Smooth muscle cell (in vitro differentiated cells): ENCODE measurements around the gene PRPS1. TPM values are rescaled to one million over a fixed set of nuclear protein-coding genes. Genes with fewer than 3 reads are reported as not detected.

Experiments used
- DNase-seq: peaks from one replicate; lab custom pipeline; 2025; ENCODE audit not compliant: unreplicated experiment; lab: John Stamatoyannopoulos, UW
- H2AFZ ChIP-seq: fragments of 200-600 bp; sonication (generic); 2 replicates; pipeline ENCODE4 v1.6.0; 2016; ENCODE audit warnings: antibody characterized with exemption, low read depth, mild to moderate bottlenecking
- H3F3A ChIP-seq: fragments of 200-600 bp; sonication (generic); 2 replicates; pipeline ENCODE4 v1.6.0; 2017; ENCODE audit warnings: antibody characterized with exemption, low read depth
- H3K27ac ChIP-seq: fragments of 200-600 bp; sonication (generic); 2 replicates; pipeline ENCODE4 v1.5.1; 2016; ENCODE audit warnings: low read depth, mild to moderate bottlenecking
- H3K27me3 ChIP-seq: fragments of 200-600 bp; sonication (generic); 2 replicates; pipeline ENCODE4 v1.6.1; 2016; ENCODE audit warnings: low read depth, mild to moderate bottlenecking
- H3K36me3 ChIP-seq: fragments of 200-600 bp; sonication (generic); 2 replicates; pipeline ENCODE4 v1.5.1; 2016; ENCODE audit warnings: low read depth
- H3K4me1 ChIP-seq: fragments of 200-600 bp; sonication (generic); 2 replicates; pipeline ENCODE4 v1.5.1; 2016; ENCODE audit warnings: low read depth
- H3K4me2 ChIP-seq: fragments of 200-600 bp; sonication (generic); 2 replicates; pipeline ENCODE4 v1.6.0; 2016; ENCODE audit warnings: mild to moderate bottlenecking
- H3K4me3 ChIP-seq: fragments of 200-600 bp; sonication (generic); 2 replicates; pipeline ENCODE4 v1.5.1; 2016; ENCODE audit warnings: mild to moderate bottlenecking
- H3K79me2 ChIP-seq: fragments of 200-600 bp; sonication (generic); 2 replicates; pipeline ENCODE4 v1.6.0; 2016; ENCODE audit warnings: low read depth, mild to moderate bottlenecking
- H3K9ac ChIP-seq: fragments of 200-600 bp; sonication (generic); 2 replicates; pipeline ENCODE4 v1.6.0; 2016; ENCODE audit warnings: low read depth
- H3K9me3 ChIP-seq: fragments of 200-600 bp; sonication (generic); replicated peaks from 2 replicates; pipeline ENCODE4 v1.5.1; 2016; ENCODE audit warnings: low read depth
- H4K20me1 ChIP-seq: fragments of 200-600 bp; sonication (generic); 2 replicates; pipeline ENCODE4 v1.6.0; 2016; ENCODE audit warnings: low read depth
- WGBS: methylation state at CpG from one replicate; pipeline ENCODE4 v1.1.7; 2016; ENCODE audit warnings: low lambda C conversion rate; 5-methylcytosine and 5-hydroxymethylcytosine counted together
- polyA plus RNA-seq: library from polyadenylated mRNA; unstranded; fragments of >200 nt; fragmentation: Nextera tagmentation; extraction: Ambion mirVana; gene quantifications from 2 replicates; pipeline ENCODE4 v1.2.1, GENCODE V29; 2016
- total RNA-seq: library from RNA; depleted of rRNA; stranded (reverse); fragments of >200 nt; gene quantifications from 2 replicates; pipeline ENCODE4 v1.2.3, GENCODE V29; 2014
- TF ChIP-seq, protein P1 (sequence below): fragments of 200-600 bp; sonication (generic); IDR thresholded peaks from 2 replicates; pipeline ENCODE4 v1.5.1; 2017; ENCODE audit warnings: borderline replicate concordance, mild to moderate bottlenecking, antibody characterized with exemption; ENCODE audit not compliant: insufficient read depth, poor library complexity, severe bottlenecking

Gene PRPS1
- total and polyA plus RNA-seq, 2 experiments from 2014 or later = 51.7 to 60.5 TPM

DNA sequence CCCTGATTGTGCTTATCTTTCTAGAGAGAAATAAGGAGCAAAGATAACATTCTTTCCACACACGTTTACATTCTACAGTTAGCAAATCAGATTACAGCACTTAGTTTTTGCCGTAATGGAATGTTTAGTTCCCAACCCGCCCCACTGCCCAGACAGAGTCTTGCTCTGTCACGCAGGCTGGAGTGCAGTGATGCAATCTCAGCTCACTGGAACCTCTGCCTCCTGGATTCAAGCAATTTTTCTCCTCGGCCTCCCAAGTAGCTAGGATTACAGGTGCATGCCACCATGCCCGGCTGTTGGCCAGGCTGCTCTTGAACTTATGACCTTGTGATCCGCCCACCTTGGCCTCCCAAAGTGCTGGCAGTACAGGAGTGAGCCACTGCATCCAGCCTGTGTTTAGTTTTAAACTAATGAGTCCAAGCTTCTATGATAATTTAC lies 8.4 kb upstream of the PRPS1 start:
- H3K27ac ChIP-seq = no peak overlapping the region
- H4K20me1 ChIP-seq = no peaks in the 10 kb centered on the region
- H3K79me2 ChIP-seq = no peaks in the 10 kb centered on the region
- no peak for DNase-seq
- H3K4me3 ChIP-seq = no peak overlapping the region
- TF ChIP-seq, protein P1, sequence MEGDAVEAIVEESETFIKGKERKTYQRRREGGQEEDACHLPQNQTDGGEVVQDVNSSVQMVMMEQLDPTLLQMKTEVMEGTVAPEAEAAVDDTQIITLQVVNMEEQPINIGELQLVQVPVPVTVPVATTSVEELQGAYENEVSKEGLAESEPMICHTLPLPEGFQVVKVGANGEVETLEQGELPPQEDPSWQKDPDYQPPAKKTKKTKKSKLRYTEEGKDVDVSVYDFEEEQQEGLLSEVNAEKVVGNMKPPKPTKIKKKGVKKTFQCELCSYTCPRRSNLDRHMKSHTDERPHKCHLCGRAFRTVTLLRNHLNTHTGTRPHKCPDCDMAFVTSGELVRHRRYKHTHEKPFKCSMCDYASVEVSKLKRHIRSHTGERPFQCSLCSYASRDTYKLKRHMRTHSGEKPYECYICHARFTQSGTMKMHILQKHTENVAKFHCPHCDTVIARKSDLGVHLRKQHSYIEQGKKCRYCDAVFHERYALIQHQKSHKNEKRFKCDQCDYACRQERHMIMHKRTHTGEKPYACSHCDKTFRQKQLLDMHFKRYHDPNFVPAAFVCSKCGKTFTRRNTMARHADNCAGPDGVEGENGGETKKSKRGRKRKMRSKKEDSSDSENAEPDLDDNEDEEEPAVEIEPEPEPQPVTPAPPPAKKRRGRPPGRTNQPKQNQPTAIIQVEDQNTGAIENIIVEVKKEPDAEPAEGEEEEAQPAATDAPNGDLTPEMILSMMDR = no peak
- no peaks in the 10 kb centered on the region for H3K4me1 ChIP-seq
- no peak overlapping the region for H3K9ac ChIP-seq
- H3K9me3 ChIP-seq = peaks cover 3% of the 10 kb centered on the region
- WGBS = 46% methylated on average over 7 of the region's 7 CpGs
- no peak overlapping the region for H3K4me2 ChIP-seq
- no peaks in the 10 kb centered on the region for H3K27me3 ChIP-seq
- no peaks in the 10 kb centered on the region for H3K36me3 ChIP-seq
- H2AFZ ChIP-seq = no peak overlapping the region
- no peaks in the 10 kb centered on the region for H3F3A ChIP-seq

DNA sequence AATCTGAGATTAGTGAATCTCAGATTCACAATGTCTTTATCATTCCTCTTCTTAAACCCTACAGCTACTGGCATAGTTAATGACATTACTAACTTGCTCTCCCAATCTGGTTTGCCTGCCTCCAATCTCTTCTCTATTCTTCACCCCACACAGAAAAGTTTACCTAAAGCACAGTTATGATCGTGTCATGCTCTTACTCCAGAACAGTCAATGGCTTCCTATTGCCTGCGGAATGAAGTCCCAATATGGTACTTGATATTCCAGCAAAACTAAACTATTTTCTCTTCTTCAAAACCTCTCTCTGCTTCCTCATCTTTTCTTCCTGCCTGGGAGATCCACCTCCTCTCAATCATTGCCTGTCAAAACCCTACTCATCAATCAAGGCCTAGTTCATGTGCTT lies 3.4 kb upstream of the PRPS1 start:
- Histone ChIP-seq H3K27me3 (no peaks in the 10 kb centered on the region), H3K79me2 (peaks cover 7% of the 10 kb centered on the region), H3K4me2 (no peak overlapping the region), H3K9ac (no peak overlapping the region), H4K20me1 (peaks cover 9% of the 10 kb centered on the region), H3K9me3 (peaks cover 3% of the 10 kb centered on the region), H3K36me3 (no peaks in the 10 kb centered on the region), H3F3A (peaks cover 3% of the 10 kb centered on the region), H2AFZ (no peak overlapping the region), H3K4me3 (no peak overlapping the region), H3K4me1 (peaks cover 5% of the 10 kb centered on the region), H3K27ac (no peak overlapping the region)
- 98% methylated on average over 2 of the region's 2 CpGs for WGBS
- TF ChIP-seq, protein P1 = no peak
- no peak for DNase-seq

DNA sequence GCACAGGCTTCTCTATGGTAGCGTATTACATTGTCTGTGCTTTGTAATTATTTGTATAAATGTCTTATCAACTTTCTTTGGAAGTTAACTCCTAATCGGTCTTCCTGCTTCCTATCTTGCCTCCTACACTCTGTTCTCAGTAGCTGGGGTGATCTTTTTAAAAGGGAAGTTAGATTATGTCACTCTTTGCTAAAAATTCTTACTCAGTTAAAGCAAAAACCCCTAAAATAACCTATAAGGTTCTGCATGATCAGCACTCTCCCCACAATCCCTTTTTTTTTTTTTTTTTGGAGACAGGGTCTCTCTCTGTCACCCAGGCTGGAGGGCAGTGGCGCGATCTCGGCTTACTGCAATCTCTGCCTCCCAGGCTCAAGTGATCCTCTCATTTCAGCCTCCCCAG lies 2.6 kb upstream of the PRPS1 start:
- peaks cover 3% of the 10 kb centered on the region for H3F3A ChIP-seq
- peaks cover 13% of the 10 kb centered on the region for H3K4me1 ChIP-seq
- no peak overlapping the region for H3K9ac ChIP-seq
- H3K27me3 ChIP-seq = no peaks in the 10 kb centered on the region
- H3K36me3 ChIP-seq = no peaks in the 10 kb centered on the region
- no peak overlapping the region for H3K4me3 ChIP-seq
- peaks cover 3% of the 10 kb centered on the region for H3K9me3 ChIP-seq
- peaks cover 16% of the 10 kb centered on the region for H3K79me2 ChIP-seq
- H3K27ac ChIP-seq = no peak overlapping the region
- H2AFZ ChIP-seq = no peak overlapping the region
- WGBS = 84% methylated on average over 5 of the region's 5 CpGs
- H3K4me2 ChIP-seq = no peak overlapping the region
- TF ChIP-seq, protein P1 = no peak
- DNase-seq = no peak
- peaks cover 18% of the 10 kb centered on the region for H4K20me1 ChIP-seq

DNA sequence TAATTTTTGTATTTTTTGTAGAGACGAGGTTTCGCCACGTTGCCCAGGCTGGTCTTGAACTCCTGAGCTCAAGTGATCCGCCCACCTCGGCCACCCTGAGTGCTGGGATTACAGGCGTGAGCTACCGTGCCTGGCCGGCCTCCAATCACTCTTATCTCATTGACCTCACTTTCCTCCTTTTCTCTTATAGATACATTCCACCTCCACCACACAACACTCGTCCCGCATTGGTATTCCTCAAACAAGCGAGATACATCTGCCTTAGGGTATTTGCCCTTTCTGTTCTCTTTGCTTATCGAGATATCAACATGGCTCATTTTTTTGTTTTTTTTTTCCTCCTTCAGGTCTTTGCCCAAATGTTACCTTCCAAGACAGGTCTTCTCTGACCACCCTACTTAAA lies 1.8 kb upstream of the PRPS1 start:
- no peaks in the 10 kb centered on the region for H3K36me3 ChIP-seq
- H3K4me1 ChIP-seq = peaks cover 15% of the 10 kb centered on the region
- H3K9ac ChIP-seq = no peak overlapping the region
- no peak overlapping the region for H3K27ac ChIP-seq
- 86% methylated on average over 12 of the region's 12 CpGs for whole genome bisulfite sequencing
- H3K9me3 ChIP-seq = peaks cover 3% of the 10 kb centered on the region
- no peak overlapping the region for H3K4me3 ChIP-seq
- DNase-seq = no peak
- no peak overlapping the region for H3K4me2 ChIP-seq
- no peak overlapping the region for H2AFZ ChIP-seq
- TF ChIP-seq, protein P1 = no peak
- peaks cover 23% of the 10 kb centered on the region for H3K79me2 ChIP-seq
- peaks cover 24% of the 10 kb centered on the region for H4K20me1 ChIP-seq
- peaks cover 3% of the 10 kb centered on the region for H3F3A ChIP-seq
- no peaks in the 10 kb centered on the region for H3K27me3 ChIP-seq
